ENCODE results near the gene TCF4.

TCF4 gene

GRCh38 chr18:55202232-55202917 is 385.6 kb downstream of the TCF4 start:
- no peak overlapping the region for H3K4me3 ChIP-seq (ENCODE audit: low read length)
- TF ChIP-seq CTCF (conservative IDR thresholded peaks at IDR 0.05; ENCODE audit: low read length) = no peak

GRCh38 chr18:55199291-55199963 is 388.6 kb downstream of the TCF4 start:
- H3K4me3 ChIP-seq (ENCODE audit: low read length) = no peak overlapping the region
- TF ChIP-seq CTCF (conservative IDR thresholded peaks at IDR 0.05; ENCODE audit: low read length) = no peak
- peak; percentile 53 for DNase-seq (ENCODE audit: low read depth)

More at GRCh38 chr18:55202232-55202917, 385.6 kb downstream of the TCF4 start:
- no peak for DNase-seq (ENCODE audit: low read depth)

GRCh38 chr18:55195863-55196262 is 392.1 kb downstream of the TCF4 start:
- DNase-seq (ENCODE audit: low read depth) = no peak
- no peak for TF ChIP-seq CTCF (conservative IDR thresholded peaks at IDR 0.05; ENCODE audit: low read length)
- no peak overlapping the region for H3K4me3 ChIP-seq (ENCODE audit: low read length)

GRCh38 chr18:55189972-55190371 is 398.0 kb downstream of the TCF4 start:
- peak; percentile 12 for DNase-seq (ENCODE audit: low read depth)
- TF ChIP-seq CTCF (conservative IDR thresholded peaks at IDR 0.05; ENCODE audit: low read length) = no peak
- no peak overlapping the region for H3K4me3 ChIP-seq (ENCODE audit: low read length)

GRCh38 chr18:55186588-55186987 is 401.4 kb downstream of the TCF4 start:
- DNase-seq (ENCODE audit: low read depth) = no peak
- no peak for TF ChIP-seq CTCF (conservative IDR thresholded peaks at IDR 0.05; ENCODE audit: low read length)
- no peak overlapping the region for H3K4me3 ChIP-seq (ENCODE audit: low read length)

GRCh38 chr18:55185391-55185790 is 402.6 kb downstream of the TCF4 start:
- no peak for TF ChIP-seq CTCF (conservative IDR thresholded peaks at IDR 0.05; ENCODE audit: low read length)
- peak; percentile 52 for DNase-seq (ENCODE audit: low read depth)
- no peak overlapping the region for H3K4me3 ChIP-seq (ENCODE audit: low read length)

GRCh38 chr18:55179835-55180234 is 408.2 kb downstream of the TCF4 start:
- peak; percentile 74 for DNase-seq (ENCODE audit: low read depth)
- TF ChIP-seq CTCF (conservative IDR thresholded peaks at IDR 0.05; ENCODE audit: low read length) = no peak
- H3K4me3 ChIP-seq (ENCODE audit: low read length) = no peak overlapping the region

All from AG10803 (cell line).